Psoas muscle (tissue), 8 donors: Measurements from ENCODE around the gene BDH1. TPM values are rescaled to one million over a fixed set of nuclear protein-coding genes. Genes with fewer than 3 reads are reported as not detected.

Experiments used
- ATAC-seq, 4 donors: fragments of 200-7000 bp; cut with Tn5 transposase; one replicate each; pipeline ENCODE4 v1.9.1; 2020; ENCODE audit warnings: moderate library complexity in 3 of 4, mild to moderate bottlenecking in 2 of 4
- DNase-seq, 2 donors: peaks; one replicate each; pipeline ENCODE4 v3.0.0-alpha.2; 2020
- H3K27ac ChIP-seq: fragments of 200-600 bp; one replicate; pipeline ENCODE4 v1.8.0; 2022
- H3K27me3 ChIP-seq, 3 donors: fragments of 200-600 bp in 1 of 3; one replicate each; pipeline versions ENCODE4 v1.6.1 to v1.8.0; 2013 to 2022; ENCODE audit warnings: low read length in 2 of 3, mild to moderate bottlenecking in 2 of 3, moderate library complexity in 1 of 3; ENCODE audit not compliant: insufficient read depth in 3 of 3
- H3K36me3 ChIP-seq, 2 donors: fragments of 200-600 bp in 1 of 2; one replicate each; pipeline versions ENCODE4 v1.6.1 to v1.8.0; 2013 to 2022; ENCODE audit warnings: low read depth in 1 of 2, mild to moderate bottlenecking in 1 of 2, moderate library complexity in 1 of 2; ENCODE audit not compliant: insufficient read depth in 1 of 2
- H3K4me1 ChIP-seq: fragments of 200-600 bp; one replicate; pipeline ENCODE4 v1.8.0; 2022
- H3K4me3 ChIP-seq: fragments of 200-600 bp; one replicate; pipeline ENCODE4 v1.8.0; 2022; ENCODE audit warnings: mild to moderate bottlenecking
- H3K9me3 ChIP-seq: fragments of 200-600 bp; one replicate; pipeline ENCODE4 v1.8.0; 2022
- CTCF ChIP-seq: fragments of 200-600 bp; IDR thresholded peaks from one replicate; pipeline ENCODE4 v1.8.0; 2022; ENCODE audit warnings: antibody characterized with exemption
- WGBS, 3 donors: extraction: QIAGEN DNeasy Blood & Tissue Kit; methylation state at CpG; one replicate each; pipeline versions ENCODE4 v1.1.6 to v1.1.7; 2013; 5-methylcytosine and 5-hydroxymethylcytosine counted together
- intact Hi-C, 2 donors: fragments of 100-400 bp; cut with DNase I; formaldehyde crosslinking; loops; one replicate each; pipeline versions ENCODE4 v1.11.0 to v1.14.2; 2022
- polyA plus RNA-seq, 3 donors: library from polyadenylated mRNA; stranded (reverse); fragments of 200-250 nt; gene quantifications; one replicate each; pipeline ENCODE4 v1.2.3, GENCODE V29; 2013
- total RNA-seq, 4 donors: library from RNA; stranded (reverse); fragmentation: NEBNext Ultra II Directional in 2 of 4; extraction: Animal tissue kit (Norgen Biotek cat#: 25700) in 2 of 4; gene quantifications; one replicate each; pipeline versions ENCODE4 v1.2.1 to v1.2.4, GENCODE V29; 2021 to 2023
- donor health status: healthy with polysubstance abuse.
- donor health status: DM: no; HTN: no; CAD: no; lungs with moderate emphysema.
- donor health status: Bipolar disorder and iron deficiency.
- donor health status: healthy.
- donor health status: DM: yes; HTN: yes; CAD: no.
- donor health status: DM: no; HTN: no; CAD: no.
- donor health status: DM: no; HTN: no; CAD: no.
- donor health status: DM: yes; HTN: yes; CAD: no.

BDH1 gene
- total and polyA plus RNA-seq, 7 donors = 5.4 to 47.6 (median 16.0) TPM

GRCh38 chr3:197527569-197527968 is 28.2 kb downstream of the BDH1 start:
- H3K9me3 ChIP-seq = no peaks in the 10 kb centered on the region
- DNase-seq (no peak), ATAC-seq (no peak)
- intact Hi-C loops = no loop called here
- WGBS, 3 donors = 90 to 98% (median 92%) methylated on average over 5 of the region's 5 CpGs
- TF ChIP-seq CTCF = no peak
- H3K27ac ChIP-seq = no peak overlapping the region
- H3K4me1 ChIP-seq = no peaks in the 10 kb centered on the region
- no peaks in the 10 kb centered on the region for H3K27me3 ChIP-seq
- no peak overlapping the region for H3K4me3 ChIP-seq
- peaks cover 0 to 30% of the 10 kb centered on the region in 2 donors for H3K36me3 ChIP-seq

GRCh38 chr3:197525706-197526105 is 30.1 kb downstream of the BDH1 start:
- ATAC-seq (no peak), DNase-seq (no peak)
- Histone ChIP-seq H3K27ac (no peak overlapping the region), H3K36me3 (peaks cover 0 to 19% of the 10 kb centered on the region in 2 donors), H3K4me1 (no peaks in the 10 kb centered on the region), H3K27me3 (no peaks in the 10 kb centered on the region), H3K4me3 (no peak overlapping the region), H3K9me3 (no peaks in the 10 kb centered on the region)
- 83 to 94% (median 88%) methylated on average over 5 of the region's 5 CpGs for WGBS, 3 donors
- no peak for TF ChIP-seq CTCF
- intact Hi-C loops = no loop called here

- ATAC-seq (no peak), DNase-seq (no peak)
- TF ChIP-seq CTCF = no peak
- Histone ChIP-seq H3K27me3 (no peaks in the 10 kb centered on the region), H3K27ac (no peak overlapping the region), H3K9me3 (no peaks in the 10 kb centered on the region), H3K36me3 (peaks cover 0 to 10% of the 10 kb centered on the region in 2 donors), H3K4me1 (no peaks in the 10 kb centered on the region), H3K4me3 (no peak overlapping the region)
- WGBS, 3 donors = 73 to 75% (median 75%) methylated on average over 8 of the region's 8 CpGs
- intact Hi-C loops = no loop called here
These were observed 31.6 kb downstream of the BDH1 start for GRCh38 chr3:197524128-197524527.

- ATAC-seq (no peak), DNase-seq (no peak)
- H3K4me3 ChIP-seq = no peak overlapping the region
- WGBS, 3 donors = 78 to 86% (median 81%) methylated on average over 14 of the region's 14 CpGs
- intact Hi-C loops = no loop called here
- no peaks in the 10 kb centered on the region for H3K27me3 ChIP-seq
- peaks cover 0 to 8% of the 10 kb centered on the region in 2 donors for H3K36me3 ChIP-seq
- no peak overlapping the region for H3K27ac ChIP-seq
- H3K9me3 ChIP-seq = no peaks in the 10 kb centered on the region
- H3K4me1 ChIP-seq = no peaks in the 10 kb centered on the region
- TF ChIP-seq CTCF = no peak
These were observed 32.2 kb downstream of the BDH1 start for GRCh38 chr3:197523526-197523925.

- ATAC-seq (no peak), DNase-seq (no peak)
- Histone ChIP-seq H3K36me3 (peaks cover 0 to 8% of the 10 kb centered on the region in 2 donors), H3K27me3 (no peaks in the 10 kb centered on the region), H3K4me1 (no peaks in the 10 kb centered on the region), H3K4me3 (no peak overlapping the region), H3K9me3 (no peaks in the 10 kb centered on the region), H3K27ac (no peak overlapping the region)
- intact Hi-C loops = no loop called here
- no peak for TF ChIP-seq CTCF
- WGBS, 3 donors = 67 to 70% (median 70%) methylated on average over 5 of the region's 5 CpGs
These were observed 32.8 kb downstream of the BDH1 start for GRCh38 chr3:197522881-197523441.
